Hepatocyte (in vitro differentiated cells): Measurements from ENCODE around the gene PAFAH2.

Experiments
- CTCF ChIP-seq: fragments of 200-600 bp; sonication (generic); IDR thresholded peaks from 2 replicates; pipeline ENCODE4 v1.5.1; 2016; ENCODE audit warnings: antibody characterized with exemption, mild to moderate bottlenecking; ENCODE audit not compliant: poor library complexity
- EZH2 ChIP-seq: fragments of 200-600 bp; sonication (generic); IDR thresholded peaks from 2 replicates; pipeline ENCODE4 v1.6.1; 2016; ENCODE audit warnings: antibody characterized with exemption, mild to moderate bottlenecking, borderline replicate concordance
- EZH2phosphoT487 ChIP-seq: fragments of 200-600 bp; sonication (generic); IDR thresholded peaks from one replicate; pipeline ENCODE4 v1.6.1; 2018; ENCODE audit warnings: antibody characterized with exemption, mild to moderate bottlenecking, low read depth, moderate library complexity; ENCODE audit not compliant: unreplicated experiment, severe bottlenecking

- no peak for TF ChIP-seq CTCF
- no peak for TF ChIP-seq EZH2
- no peak for TF ChIP-seq EZH2phosphoT487
These were observed 3.3 kb downstream of the PAFAH2 start for GRCh38 chr1:25994402-25995150.
